HG02938 (cell line): Measurements from ENCODE around the gene RYR3.

Experiments
- ATAC-seq: cut with Tn5 transposase; IDR thresholded peaks from one replicate; pipeline ENCODE4 v1.9.1; 2021; ENCODE audit warnings: mild to moderate bottlenecking, moderate library complexity; ENCODE audit not compliant: unreplicated experiment

RYR3 gene

DNA sequence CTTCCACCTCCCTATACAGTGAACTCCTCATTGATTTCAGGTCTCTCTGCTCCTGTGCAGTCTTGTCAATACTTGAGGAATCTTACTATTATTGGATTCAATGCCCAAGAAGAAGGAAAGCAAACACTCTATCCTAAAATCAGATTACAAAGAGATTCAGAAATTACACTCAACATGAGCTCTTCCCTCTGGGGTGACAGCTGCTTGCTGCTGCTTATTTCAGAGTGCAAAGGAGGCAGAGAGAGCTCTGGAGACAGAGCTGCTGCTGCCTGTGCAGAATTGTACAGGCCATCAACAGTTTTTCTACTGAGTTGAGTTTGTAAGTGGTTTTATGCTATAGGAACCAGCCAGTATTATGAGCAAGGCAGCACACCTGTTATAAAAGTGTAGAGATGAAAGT, 7.1 kb downstream of the RYR3 start:
- ATAC-seq: no peak

GRCh38 chr15:33320017-33320416, 9.2 kb downstream of the RYR3 start:
- no peak for ATAC-seq

DNA sequence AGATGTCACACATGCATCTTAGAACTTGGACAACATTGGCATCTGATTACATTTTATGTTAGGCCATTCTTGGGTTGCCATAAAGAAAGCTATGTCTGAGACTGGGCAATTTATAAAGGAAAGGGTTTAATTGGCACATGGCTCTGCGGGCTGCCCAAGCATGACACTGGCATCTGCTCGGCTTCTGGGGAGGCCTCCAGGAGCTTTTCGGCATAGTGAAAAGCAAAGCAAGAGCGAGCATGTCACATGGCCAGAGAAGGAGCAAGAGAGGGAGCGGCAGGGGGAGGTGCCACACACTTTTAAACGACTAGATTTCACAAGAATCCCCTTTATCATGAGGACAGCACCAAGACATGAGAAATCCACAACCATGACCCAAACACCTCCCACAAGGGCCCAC, 11.3 kb downstream of the RYR3 start:
- ATAC-seq: no peak

DNA sequence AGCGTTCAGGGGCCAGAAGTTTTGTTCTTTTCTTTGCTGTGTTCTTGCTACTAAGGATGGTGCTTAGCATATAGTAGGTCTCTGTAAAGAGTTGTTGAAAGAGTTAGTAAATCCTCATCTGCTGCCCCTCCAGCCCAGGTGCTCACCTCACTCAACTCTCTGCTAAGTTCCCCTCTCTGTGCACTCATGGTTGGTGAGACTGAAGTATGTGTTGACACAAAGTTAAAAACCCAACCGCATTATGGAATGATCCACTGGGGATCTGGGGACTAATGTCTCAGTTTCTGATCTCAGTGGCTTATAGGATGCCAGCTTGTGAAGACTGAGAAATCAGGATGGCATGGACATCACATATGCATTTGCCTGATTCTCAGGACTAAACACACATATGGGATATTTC, 13.8 kb downstream of the RYR3 start:
- no peak for ATAC-seq

DNA sequence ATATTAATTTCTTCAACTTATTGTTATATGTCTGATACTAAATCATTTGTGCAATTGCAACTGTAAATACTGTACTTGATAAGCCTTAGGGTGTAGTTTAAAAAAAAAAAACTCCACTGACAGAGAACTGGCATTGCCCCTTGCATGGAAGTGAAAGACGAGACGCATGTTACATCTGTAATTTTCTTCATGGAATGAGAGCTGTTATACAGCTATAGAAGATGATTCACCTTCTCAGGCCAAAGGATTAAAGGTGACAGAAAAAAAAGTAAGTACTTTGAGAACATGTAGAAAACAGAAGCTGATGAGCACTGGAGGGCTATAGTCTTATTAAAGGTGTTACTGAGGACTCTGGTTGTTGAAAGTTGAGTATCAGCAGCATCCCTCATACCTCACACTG, 16.1 kb downstream of the RYR3 start:
- no peak for ATAC-seq

DNA sequence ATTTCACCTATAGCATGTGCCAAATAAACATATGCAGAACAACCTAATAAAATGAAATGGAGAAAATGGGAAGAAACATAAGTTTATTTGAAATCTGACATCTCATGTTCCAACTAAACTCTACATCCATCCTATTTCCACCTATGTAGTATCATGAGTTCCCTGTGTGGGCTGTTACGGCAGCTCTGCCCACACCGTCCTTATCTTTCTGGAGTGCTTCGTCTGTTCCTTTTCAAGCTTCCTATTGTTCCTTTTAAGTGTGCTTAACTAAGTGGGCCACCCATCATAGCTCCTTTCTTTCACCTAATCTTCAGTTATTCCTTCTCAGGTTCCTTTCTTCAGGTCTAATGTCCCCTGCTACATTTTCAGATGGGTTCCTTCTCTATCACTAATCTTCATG, 17.3 kb downstream of the RYR3 start:
- ATAC-seq: no peak

DNA sequence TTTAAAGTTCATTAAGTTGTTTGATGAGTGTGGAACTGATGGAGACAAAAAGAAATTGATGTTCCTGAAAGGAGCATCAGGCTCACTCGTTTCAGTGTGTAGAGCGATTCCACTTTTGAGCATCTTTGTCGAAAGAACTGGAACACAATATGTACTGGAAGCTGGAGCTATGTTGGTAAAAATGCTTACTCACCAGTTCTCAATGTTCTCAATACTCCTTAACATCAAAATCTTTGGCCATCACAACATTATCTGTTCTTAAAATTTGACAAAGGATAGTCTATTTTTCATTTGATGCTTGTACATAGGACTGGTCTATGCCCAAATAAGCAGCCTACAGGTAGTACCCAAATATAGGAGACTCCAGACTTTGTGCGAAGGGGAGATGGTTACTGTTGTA, 18.7 kb downstream of the RYR3 start:
- ATAC-seq: no peak

DNA sequence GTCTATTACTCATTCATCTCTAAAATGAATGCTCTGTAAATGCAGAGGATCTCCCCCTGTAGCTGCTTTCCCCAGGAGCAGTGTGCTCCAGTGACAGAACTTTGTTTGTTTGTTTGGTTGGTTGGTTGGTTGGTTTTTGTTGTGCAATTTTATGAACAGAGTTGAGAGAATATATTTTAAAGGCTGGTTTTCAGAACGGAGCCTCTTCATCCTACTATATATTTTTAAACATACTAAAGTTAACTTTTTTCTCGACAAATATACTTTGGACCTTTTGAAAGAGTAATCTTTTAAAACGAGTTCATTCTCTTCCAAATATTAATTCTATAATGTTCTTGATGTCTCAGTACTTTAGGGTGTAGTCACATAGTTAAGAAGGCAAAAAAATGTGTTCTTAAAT, 20.2 kb downstream of the RYR3 start:
- no peak for ATAC-seq

GRCh38 chr15:33341953-33342352, 31.2 kb downstream of the RYR3 start:
- ATAC-seq: no peak

DNA sequence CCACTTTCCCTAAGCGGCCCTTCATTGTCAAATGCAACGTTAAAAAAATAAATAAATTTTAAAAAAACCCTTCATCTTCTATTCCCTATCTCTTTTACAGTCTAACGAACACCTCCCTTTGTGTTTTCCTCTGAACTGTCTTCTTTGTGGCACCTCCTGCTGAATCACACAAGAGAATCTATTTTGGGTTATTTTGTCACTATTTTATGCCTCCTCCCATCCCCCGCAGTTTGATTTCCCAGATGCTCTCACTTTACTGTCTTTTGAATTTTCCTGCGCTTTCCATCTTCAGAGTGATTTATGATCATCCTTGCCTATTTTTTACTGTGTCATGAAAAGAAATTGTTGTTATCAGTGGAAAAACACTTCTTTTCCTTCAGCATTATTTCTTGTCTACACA, 32.5 kb downstream of the RYR3 start:
- ATAC-seq: no peak

DNA sequence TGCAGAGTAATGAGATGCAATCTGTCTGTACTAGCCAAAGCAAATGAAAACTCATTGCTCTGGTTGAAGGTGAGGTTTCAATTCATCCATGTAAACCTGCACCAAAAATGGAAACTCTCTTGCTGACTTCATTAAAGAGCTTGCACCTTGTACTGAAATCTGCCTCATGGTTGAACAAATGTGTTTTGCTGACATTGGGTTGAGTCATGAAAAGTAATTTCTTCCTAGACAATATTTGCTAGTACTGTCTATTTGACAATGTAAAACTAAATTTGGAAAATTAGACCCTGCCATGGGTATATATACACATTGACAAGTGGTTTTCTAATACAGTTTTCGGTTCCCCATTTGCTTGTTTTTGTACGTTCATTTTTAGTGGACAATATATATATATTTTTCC, 33.3 kb downstream of the RYR3 start:
- ATAC-seq: no peak

GRCh38 chr15:33344530-33344929, 33.8 kb downstream of the RYR3 start:
- no peak for ATAC-seq

- no peak for ATAC-seq
Measured at GRCh38 chr15:33354411-33354810, 43.6 kb downstream of the RYR3 start.

DNA sequence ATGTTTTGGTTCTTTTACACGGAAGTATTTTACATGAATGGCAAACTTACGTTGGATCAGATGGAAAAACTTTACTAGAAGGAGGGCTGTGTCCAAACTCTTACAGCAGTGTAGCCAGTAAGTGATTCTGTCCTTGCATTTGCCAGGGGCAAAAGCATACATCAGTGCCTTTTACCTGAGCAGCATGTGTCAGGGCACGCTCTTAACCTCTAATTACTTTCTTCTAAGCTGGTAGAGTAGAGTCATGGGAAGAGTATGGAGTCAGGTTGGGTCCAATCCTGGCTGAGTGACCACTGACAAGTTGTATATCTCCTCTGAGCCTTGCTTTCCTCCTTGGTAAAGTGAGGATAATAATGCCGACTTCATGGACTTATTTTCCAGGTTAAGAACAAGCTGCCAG, 47.1 kb downstream of the RYR3 start:
- no peak for ATAC-seq

DNA sequence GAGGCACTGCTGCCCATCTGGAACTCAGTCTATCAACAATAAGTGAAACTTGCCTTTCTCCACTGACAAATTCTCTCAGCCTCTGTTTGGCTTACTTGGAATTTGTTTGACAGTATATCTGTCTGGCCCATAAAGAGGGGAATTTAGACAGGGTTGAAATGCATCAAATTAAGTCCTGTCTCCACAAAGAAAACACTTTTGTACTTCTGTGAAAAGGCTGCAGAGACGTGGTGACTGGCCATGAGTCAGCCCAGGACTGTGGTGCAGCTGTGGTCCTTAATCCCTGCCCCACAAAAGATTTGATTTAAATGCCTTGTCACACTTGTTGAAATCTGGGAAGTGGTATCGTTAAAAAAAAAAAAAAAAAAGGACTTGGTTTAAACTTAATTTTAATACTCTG, 47.5 kb downstream of the RYR3 start:
- ATAC-seq: no peak

DNA sequence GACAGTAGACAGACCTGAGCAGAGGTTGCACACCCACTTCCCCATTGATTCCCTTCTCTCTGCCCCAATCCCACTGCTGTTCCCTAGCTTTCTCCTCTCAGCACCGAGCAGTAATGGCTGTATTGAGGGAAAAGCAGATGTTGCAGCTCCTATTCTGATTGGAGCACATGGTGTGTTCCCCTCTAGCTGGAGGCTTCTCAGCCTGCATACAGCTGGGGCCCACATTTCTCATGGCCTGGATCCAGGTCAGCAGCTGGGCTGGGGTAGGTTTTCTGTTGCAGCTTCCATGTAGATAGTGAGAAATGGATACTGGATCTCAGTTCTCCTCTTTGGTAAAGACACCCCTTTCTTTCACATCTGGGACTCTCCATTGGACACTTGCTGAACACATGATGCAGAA, 50.1 kb downstream of the RYR3 start:
- no peak for ATAC-seq

- ATAC-seq: no peak
Measured at GRCh38 chr15:33369941-33370622, 59.3 kb downstream of the RYR3 start.

- ATAC-seq: no peak
Measured at GRCh38 chr15:33370623-33371020, 59.9 kb downstream of the RYR3 start.

DNA sequence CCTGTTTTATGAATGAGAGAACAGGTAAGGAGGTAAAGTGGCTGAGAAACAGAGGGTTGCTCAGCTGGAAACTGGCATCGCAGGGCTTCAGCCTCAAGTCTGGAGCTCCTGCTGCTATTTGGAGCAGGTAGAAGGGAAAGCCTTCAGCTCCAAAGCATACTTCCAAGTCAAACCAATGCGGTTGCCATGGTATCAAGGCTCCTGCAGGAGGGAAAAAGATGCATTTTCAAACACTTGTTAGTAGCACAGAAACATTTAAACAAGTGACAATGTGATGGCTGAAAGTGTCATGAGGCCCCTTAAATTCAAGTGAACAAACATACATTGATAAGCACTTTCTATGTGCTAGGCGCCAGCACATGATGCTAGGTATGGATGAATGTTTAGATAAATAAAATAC, 60.4 kb downstream of the RYR3 start:
- no peak for ATAC-seq

DNA sequence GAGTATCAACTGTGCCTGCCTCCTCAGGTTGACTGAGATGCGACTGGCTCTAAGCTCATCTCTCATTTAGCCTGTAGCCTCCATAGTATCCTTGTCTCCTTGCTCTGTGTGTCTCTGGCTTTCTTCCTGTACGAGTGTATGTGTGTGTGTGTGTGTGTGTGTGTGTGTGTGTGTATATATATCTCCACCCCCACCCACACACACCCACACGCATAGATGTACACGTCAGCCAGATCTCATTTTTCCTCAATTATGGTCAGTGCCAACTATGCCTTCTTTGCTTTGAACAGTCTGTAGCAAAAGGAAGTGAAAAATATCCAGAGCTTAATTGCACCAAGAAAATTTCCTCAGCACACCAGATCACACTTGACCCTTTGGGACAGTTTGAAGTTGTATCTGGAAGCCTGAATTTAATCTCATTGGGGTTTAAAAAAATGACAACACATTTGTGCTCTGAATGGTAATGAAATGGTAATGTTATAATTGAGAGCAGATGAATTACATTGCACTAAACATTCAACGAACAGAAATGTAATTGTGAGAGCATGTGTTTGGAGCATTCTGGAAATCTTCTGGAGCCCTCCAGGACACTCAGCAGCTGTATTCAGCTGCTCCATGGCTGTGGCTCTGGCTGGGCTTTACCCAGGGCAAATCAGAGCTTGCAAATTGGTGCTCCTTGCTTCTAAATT, 63.6 kb downstream of the RYR3 start:
- no peak for ATAC-seq

DNA sequence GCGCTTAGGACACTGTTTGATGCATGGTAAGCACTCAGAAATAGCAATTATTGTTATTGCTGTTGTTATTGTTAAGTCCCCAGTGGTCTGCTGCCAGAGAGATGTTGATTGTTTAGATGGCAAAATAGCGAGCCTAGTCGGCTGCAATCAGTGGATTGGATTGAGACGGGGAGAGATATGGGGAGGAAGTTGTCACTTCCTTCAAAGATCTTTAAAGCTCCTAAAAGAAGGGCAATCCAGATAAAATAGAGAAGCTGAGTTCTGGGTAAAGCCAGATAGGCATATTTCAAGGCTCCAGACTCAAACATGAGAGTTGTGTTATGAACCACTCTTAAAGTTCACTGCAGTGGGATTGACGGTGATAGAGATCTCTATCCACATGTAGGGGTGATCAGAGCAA, 64.5 kb downstream of the RYR3 start:
- ATAC-seq: no peak

DNA sequence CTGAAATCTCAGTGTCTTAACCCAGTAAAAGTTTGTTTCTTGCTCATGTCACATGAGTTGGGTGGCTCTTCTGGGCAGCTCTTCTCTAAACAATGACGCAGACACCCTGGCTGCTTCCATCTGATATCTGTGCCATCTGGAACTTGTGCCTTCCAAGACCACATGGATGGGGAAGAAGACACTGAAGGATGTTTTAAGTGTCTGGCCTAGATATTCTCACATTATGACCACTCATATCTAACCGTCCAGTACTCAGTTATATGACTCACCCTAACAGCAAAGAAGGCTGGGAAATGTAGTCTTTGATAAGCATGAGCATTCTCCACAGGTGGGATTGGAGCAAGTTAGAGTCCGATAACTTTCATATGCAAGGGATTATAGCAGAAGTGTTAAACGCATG, 66.4 kb downstream of the RYR3 start:
- no peak for ATAC-seq
